Mucosa of descending colon (tissue), 3 donors: ENCODE results near the gene SACM1L. TPM values are rescaled to one million over a fixed set of nuclear protein-coding genes. Genes with fewer than 3 reads are reported as not detected.
A peak's percentile ranks its signal among the peaks of the same experiment; 100 is the strongest.

Experiments used
- ATAC-seq: fragments of 200-7000 bp; cut with Tn5 transposase; one replicate; pipeline ENCODE4 v1.9.1; 2020; ENCODE audit warnings: mild to moderate bottlenecking, moderate library complexity
- DNase-seq, 3 donors: peaks; one replicate each; pipeline ENCODE4 v3.0.0-alpha.2; 2020
- H3K36me3 ChIP-seq: fragments of 200-600 bp; one replicate; pipeline ENCODE4 v1.8.0; 2021; ENCODE audit warnings: low read depth, mild to moderate bottlenecking
- H3K4me1 ChIP-seq: fragments of 200-600 bp; one replicate; pipeline ENCODE4 v1.8.0; 2021; ENCODE audit warnings: low read depth, mild to moderate bottlenecking
- H3K4me3 ChIP-seq: fragments of 200-600 bp; one replicate; pipeline ENCODE4 v1.8.0; 2021; ENCODE audit warnings: mild to moderate bottlenecking
- H3K9me3 ChIP-seq: fragments of 200-600 bp; one replicate; pipeline ENCODE4 v1.8.0; 2021; ENCODE audit warnings: mild to moderate bottlenecking
- intact Hi-C, 2 donors: fragments of 100-400 bp; cut with DNase I in 1 of 2; cut with micrococcal nuclease in 1 of 2; formaldehyde crosslinking; loops; one replicate each; pipeline versions ENCODE4 v1.11.0 to v1.11.1; 2022; cut with DNase I, micrococcal nuclease
- long read RNA-seq, 2 donors: library from polyadenylated mRNA; unstranded; transcript quantifications; one replicate each; pipeline ENCODE4 v2.0.0, GENCODE V29; 2019 to 2021
- total RNA-seq, 3 donors: library from RNA; stranded (reverse); fragmentation: NEBNext Ultra II Directional in 2 of 3; extraction: Animal tissue kit (Norgen Biotek cat#: 25700) in 2 of 3; gene quantifications; one replicate each; pipeline versions ENCODE4 v1.2.1 to v1.2.4, GENCODE V29; 2021 to 2023
- TF ChIP-seq, protein P1 (sequence below): fragments of 200-600 bp; IDR thresholded peaks from one replicate; pipeline ENCODE4 v1.8.0; 2022; ENCODE audit warnings: antibody characterized with exemption, mild to moderate bottlenecking
- donor health status: DM: no; HTN: no; CAD: no; lungs with moderate emphysema.
- donor health status: DM: no; HTN: no; CAD: no.
- donor health status: DM: no; HTN: yes; CAD: no.

SACM1L gene, protein sequence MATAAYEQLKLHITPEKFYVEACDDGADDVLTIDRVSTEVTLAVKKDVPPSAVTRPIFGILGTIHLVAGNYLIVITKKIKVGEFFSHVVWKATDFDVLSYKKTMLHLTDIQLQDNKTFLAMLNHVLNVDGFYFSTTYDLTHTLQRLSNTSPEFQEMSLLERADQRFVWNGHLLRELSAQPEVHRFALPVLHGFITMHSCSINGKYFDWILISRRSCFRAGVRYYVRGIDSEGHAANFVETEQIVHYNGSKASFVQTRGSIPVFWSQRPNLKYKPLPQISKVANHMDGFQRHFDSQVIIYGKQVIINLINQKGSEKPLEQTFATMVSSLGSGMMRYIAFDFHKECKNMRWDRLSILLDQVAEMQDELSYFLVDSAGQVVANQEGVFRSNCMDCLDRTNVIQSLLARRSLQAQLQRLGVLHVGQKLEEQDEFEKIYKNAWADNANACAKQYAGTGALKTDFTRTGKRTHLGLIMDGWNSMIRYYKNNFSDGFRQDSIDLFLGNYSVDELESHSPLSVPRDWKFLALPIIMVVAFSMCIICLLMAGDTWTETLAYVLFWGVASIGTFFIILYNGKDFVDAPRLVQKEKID
- 10 to 100 TPM; 54.1 to 62.6 (median 57.2) TPM for total RNA-seq
- long read RNA-seq, donor 1, transcript SACM1L-201 (20 exons, 3,723 nt): major isoform, 65 of 81 reads
- long read RNA-seq, donor 1, partial matches to known transcripts: 5 of 81 reads
- long read RNA-seq, donor 1, other reads (novel, unspliced or antisense): 7 of 81 reads
- long read RNA-seq, donor 2, transcript SACM1L-201 (20 exons, 3,723 nt): major isoform, 7 of 14 reads
- long read RNA-seq, donor 2, partial matches to known transcripts: 2 of 14 reads
- long read RNA-seq, donor 2, other reads (novel, unspliced or antisense): 4 of 14 reads

DNA sequence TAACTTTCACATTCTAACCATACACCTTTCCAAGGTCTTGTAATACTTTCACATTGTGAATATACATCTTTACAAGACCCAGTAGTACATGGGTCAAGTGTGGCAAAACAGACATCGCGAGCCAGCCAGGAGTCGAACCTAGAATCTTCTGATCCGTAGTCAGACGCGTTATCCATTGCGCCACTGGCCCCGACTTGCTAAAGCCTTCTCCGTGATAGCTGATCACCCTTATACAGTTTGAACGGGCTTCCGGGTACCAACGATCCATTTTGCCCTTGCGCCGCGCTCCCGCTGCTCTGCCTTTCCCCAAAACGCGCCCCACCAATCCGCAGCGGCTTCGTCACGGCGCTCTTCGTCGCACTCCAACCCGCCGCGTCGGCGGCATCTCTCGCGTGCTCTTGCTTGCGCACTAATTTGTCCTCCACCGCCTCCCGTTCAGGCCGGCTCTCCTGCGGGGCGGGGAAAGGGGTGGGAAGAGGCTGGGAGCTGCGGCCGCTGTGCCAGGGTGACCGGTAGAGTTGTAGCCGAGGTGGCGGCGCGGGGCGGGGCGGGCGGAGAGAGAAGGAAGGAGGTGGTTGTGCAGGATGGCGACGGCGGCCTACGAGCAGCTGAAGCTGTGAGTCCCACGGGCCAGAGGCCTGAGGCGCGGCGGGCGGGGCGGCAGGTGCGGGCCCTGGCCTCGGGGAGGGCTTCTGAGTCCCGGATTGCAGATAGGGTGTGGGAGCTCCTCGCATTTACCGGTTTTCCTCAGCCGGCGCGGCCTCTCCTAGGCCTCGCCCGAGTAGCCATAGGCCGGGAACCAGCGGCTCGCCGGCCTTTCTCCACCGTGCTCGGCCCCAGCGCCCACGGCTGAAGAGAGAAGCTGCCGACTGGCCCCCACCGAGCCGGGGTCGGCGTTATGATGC lies at the start of gene SACM1L:
SACM1L (plus strand) TSS at position 515 of the 905 bp plus-strand sequence; CDS start at position 585, 70 bp downstream.
- intact Hi-C loops: no loop called here
- Histone ChIP-seq H3K4me1 (peaks cover 26% of the 10 kb centered on the region), H3K4me3 (peak within 1 kb of the TSS; percentile 47), H3K9me3 (no peaks in the 10 kb centered on the region), H3K36me3 (no peaks in the 10 kb centered on the region)
- ATAC-seq (peak; percentile 95), DNase-seq (peak; percentile 98 to 99 (median 99))
- TF ChIP-seq, protein P1, sequence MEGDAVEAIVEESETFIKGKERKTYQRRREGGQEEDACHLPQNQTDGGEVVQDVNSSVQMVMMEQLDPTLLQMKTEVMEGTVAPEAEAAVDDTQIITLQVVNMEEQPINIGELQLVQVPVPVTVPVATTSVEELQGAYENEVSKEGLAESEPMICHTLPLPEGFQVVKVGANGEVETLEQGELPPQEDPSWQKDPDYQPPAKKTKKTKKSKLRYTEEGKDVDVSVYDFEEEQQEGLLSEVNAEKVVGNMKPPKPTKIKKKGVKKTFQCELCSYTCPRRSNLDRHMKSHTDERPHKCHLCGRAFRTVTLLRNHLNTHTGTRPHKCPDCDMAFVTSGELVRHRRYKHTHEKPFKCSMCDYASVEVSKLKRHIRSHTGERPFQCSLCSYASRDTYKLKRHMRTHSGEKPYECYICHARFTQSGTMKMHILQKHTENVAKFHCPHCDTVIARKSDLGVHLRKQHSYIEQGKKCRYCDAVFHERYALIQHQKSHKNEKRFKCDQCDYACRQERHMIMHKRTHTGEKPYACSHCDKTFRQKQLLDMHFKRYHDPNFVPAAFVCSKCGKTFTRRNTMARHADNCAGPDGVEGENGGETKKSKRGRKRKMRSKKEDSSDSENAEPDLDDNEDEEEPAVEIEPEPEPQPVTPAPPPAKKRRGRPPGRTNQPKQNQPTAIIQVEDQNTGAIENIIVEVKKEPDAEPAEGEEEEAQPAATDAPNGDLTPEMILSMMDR: no peak

DNA sequence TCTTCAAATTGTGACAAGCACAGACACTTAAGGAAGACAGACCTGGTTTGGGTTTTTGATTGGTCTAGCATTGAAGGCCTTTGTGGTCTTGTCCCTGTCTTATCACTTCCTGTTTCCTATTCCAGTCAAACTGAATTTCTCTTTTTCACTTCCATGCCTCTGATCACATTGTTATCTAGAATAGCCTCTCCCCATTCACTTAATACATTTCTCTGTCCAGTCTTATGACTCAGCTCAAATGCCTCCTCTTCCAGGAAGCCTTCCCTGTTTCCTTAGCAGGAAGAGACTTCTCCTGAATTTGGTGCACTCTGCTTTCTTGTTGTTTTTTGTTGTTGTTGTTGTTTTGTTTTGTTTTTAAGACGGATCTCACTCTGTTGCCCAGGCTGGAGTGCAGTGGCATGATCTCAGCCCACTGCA lies 49.1 kb upstream of the SACM1L start:
- H3K9me3 ChIP-seq: no peaks in the 10 kb centered on the region
- peak; percentile 6 for ATAC-seq
- intact Hi-C loops: no loop called here
- TF ChIP-seq, protein P1: no peak
- DNase-seq: no peak
- H3K4me3 ChIP-seq: no peak overlapping the region
- H3K36me3 ChIP-seq: no peaks in the 10 kb centered on the region
- peaks cover 21% of the 10 kb centered on the region for H3K4me1 ChIP-seq

DNA sequence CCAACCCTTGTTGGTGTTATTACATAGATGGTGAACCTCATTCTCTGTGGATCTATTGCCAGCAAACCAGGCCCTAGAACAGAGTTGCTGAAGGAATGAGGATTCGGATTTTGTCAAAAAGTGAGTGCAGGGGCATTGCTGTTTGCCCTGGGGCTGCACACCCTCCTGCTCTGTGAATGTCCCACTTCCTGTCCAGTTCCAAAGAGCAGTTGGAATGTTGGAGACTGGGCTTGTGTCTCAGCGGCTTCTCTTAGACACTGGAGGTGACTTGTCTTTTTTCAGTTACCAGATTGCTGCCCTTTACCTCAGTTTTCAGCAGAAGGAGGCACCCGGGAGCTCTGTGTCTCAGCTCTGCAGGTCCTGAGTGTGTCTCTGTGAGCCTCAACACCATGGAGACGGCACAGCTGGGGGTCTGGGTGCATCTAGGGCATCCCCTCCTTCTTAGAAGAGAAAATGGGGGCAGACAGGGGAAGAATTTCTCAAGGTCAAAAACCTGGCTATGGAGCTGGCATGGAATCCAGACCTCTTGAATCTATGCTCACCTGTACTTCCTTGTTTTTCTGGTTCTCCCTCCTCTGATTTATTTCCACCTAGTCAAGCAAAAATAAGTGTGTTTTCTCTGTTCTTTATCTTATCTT lies 48.4 kb upstream of the SACM1L start:
- no peaks in the 10 kb centered on the region for H3K9me3 ChIP-seq
- ATAC-seq (peak; percentile 61), DNase-seq (no peak)
- H3K36me3 ChIP-seq: no peaks in the 10 kb centered on the region
- peaks cover 21% of the 10 kb centered on the region for H3K4me1 ChIP-seq
- intact Hi-C loops: no loop called here
- TF ChIP-seq, protein P1: no peak
- H3K4me3 ChIP-seq: no peak overlapping the region

DNA sequence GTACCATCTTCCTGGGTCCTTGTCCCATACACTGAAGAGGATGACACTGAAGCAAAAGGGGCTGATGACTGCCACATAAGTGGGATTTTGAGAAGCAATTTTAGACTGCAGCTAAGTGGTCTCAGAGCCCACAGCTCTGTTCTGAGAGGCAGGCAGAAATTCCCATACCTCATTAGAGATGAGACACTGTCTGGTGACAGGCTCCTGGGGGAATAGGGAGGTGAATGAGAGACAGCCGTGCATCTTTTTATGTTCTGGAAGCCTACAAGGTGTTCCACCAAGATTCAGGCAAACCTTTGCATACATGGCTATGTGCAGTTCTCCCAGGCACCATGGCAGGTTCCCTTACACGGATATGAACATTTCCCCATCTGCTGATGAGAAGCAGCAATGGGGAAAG lies 47.4 kb upstream of the SACM1L start:
- DNase-seq (no peak), ATAC-seq (no peak)
- peaks cover 22% of the 10 kb centered on the region for H3K4me1 ChIP-seq
- H3K36me3 ChIP-seq: no peaks in the 10 kb centered on the region
- no peak overlapping the region for H3K4me3 ChIP-seq
- intact Hi-C loops: no loop called here
- TF ChIP-seq, protein P1: no peak
- H3K9me3 ChIP-seq: no peaks in the 10 kb centered on the region
